C4-2B (cell line): ENCODE measurements around the gene TRPM8.
A peak's percentile ranks its signal among the peaks of the same experiment; 100 is the strongest.

ENCODE experiments used
- H3K27ac ChIP-seq: fragments of 450-650 bp; 2 replicates; pipeline ENCODE4 v1.5.1; 2017
- CTCF ChIP-seq: fragments of 450-650 bp; conservative IDR thresholded peaks from 2 replicates; pipeline ENCODE4 v1.5.1; 2017; ENCODE audit warnings: mild to moderate bottlenecking
- ZFX ChIP-seq: fragments of 450-650 bp; IDR thresholded peaks from 2 replicates; pipeline ENCODE4 v1.6.1; 2017

Gene TRPM8

DNA sequence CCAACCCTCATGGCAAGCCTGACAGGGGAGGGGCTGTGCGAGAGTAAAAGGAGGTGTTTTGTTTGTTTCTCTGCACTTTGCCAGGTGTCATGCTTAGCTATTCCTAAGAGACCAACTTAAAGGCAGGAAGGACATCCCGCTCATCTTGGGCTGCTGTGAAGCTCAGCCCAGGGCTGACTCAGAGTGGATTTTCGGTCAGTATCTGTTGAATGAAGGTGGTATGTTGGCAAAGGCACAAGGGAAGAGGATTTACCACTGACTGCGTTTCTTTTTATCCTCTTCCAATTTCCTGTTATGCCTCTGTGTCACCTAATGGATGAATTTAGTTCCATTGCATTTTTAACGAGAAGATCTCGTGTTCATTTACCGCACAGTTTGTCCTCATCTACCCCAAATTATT, 18.9 kb downstream of the TRPM8 start:
- TF ChIP-seq CTCF = no peak

DNA sequence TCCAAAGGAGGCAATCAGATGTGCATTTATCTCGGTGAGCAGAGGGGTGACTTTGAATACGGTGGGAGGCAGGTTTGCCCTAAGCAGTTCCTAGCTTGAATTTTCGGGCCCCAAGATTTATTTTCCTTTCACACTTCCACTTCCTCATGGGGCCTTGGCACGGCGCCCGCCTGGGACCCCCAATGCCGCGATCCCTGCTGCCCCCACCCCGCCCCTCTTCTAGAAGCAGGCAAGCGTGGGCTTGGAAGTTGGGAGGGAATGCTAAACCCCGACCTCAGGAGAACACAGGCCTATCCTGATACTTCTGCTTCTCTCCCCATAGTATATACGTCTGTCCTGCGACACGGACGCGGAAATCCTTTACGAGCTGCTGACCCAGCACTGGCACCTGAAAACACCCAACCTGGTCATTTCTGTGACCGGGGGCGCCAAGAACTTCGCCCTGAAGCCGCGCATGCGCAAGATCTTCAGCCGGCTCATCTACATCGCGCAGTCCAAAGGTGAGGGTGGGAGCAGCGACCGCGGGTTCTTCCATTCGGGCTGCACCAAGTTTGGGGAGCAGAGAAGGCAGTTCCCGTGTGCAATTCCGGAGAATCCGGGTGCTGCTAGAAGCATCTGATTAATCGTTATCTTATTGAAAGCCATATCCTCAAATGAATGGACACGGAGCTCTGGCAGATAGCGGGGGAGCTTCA, 21.6 kb downstream of the TRPM8 start:
- TF ChIP-seq CTCF (no peak), ZFX (no peak)

More for the DNA sequence above, 18.9 kb downstream of the TRPM8 start:
- H3K27ac ChIP-seq = peak overlapping the region; percentile 80

DNA sequence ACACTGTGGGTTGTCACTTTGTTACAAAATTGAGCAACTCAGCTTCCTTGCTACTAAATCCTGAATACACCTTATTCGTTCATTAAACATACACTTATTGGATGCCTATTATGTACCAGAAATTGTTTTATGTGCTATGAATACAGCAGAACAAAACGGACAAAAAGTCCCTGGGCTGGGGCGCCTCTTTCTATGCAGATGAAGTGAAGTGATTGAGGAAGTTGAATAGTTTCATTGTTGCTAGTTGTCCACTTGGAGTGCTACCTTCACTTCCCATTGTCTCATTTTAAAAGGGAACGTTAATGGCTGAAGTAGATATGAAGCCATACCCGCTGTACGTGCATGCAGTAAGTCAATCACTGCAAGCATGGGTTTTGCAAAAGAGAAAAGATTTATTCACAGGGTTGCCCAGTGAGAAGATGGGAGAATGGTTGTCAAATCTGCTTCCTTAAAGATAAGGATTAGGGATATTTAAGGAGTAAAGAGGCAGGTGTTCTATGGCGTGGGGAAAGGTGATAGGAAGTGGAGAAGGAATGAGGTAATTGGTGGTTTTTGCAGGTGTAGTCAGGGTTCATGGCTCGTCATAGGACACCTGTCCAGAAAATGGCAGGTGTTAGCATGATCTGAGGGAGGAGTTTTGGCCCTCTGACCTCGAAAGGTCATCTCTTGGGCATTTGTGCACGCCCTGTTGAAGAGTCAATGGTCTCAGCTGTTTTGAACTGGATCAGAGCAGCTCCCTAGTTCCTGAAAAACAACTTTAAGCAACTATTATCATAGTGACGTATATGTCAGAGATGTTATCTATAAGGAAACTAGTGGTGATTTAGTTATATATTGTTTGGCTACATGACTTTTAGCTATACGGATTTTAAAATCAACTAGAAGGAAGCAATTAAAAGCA, 23.5 kb downstream of the TRPM8 start:
- peak overlapping the region; percentile 91; the same call in 1 of the 2 replicates for H3K27ac ChIP-seq
- TF ChIP-seq CTCF = no peak
- TF ChIP-seq ZFX = no peak

More for the DNA sequence above, 21.6 kb downstream of the TRPM8 start:
- peak overlapping the region; percentile 80 for H3K27ac ChIP-seq

DNA sequence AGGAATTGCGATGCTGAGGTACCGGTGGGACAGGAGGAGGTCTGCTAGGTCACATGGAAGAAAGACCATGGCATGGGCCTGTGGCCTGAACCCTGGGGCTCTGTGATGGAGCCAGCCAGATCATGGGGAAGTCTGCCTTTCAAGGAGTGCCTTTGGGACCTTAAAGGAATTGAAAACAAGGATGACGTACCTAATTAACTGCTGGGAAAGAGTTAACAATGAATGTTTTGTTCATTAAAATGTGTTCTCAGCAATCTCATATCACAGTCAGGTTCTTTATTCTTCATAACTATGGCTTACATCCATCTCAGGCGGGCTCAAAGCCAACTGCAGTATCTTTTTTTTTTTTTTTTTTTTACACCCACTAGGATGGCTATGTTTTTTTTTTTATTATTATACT, 25.6 kb downstream of the TRPM8 start:
- no peak for TF ChIP-seq ZFX
- no peak for TF ChIP-seq CTCF
- peak overlapping the region; percentile 91 for H3K27ac ChIP-seq

GRCh38 chr2:233944269-233944668, 27.1 kb downstream of the TRPM8 start:
- TF ChIP-seq CTCF = no peak
- no peak for TF ChIP-seq ZFX
- H3K27ac ChIP-seq = no peak overlapping the region

DNA sequence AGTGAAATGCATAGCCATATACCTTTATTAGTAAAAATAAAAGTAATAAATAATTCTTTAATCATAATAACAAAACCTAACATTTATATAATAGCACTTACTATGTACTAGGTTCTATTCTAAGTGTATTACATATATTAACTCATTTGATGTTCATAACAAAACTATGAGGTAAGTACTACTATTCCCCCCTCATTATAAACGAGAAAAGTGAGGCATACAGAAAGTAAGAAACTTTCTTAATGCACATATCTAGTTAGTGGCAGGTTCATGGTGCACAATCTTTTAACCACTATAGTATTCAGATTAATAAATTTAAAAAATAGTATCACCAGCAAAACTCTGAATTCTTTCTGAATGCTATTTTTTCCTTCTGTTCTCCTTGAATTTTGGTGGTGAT, 27.5 kb downstream of the TRPM8 start:
- no peak for TF ChIP-seq CTCF
- no peak for TF ChIP-seq ZFX
- H3K27ac ChIP-seq = no peak overlapping the region

DNA sequence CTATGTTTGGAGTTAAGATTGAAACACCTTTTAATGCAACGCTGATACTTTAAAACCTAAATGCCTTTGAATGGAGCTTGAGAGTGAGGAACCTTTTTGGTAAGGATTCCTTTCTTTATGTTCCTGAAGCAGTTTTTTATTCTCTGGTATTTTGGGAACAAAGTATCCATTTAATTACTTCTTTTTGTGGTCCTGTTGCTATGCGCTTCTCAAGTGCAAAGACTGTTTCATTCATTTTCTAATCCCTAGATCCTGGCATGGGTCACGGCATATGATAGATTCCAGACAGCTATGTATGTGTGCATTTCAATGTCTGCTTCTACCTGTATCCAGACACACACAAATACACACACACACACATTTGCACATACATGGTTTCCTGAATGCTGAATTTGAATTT, 28.0 kb downstream of the TRPM8 start:
- H3K27ac ChIP-seq = no peak overlapping the region
- TF ChIP-seq CTCF (no peak), ZFX (no peak)
